ENCODE measurements around the gene SMTNL1.

SMTNL1 gene

GRCh38 chr11:57588046-57588710 is 50.8 kb downstream of the SMTNL1 start:
- no peak for DNase-seq (ENCODE audit: low read depth in 2 of 2)

- no peak for DNase-seq (ENCODE audit: low read depth in 2 of 2)
Measured at GRCh38 chr11:57596266-57596885, 59.0 kb downstream of the SMTNL1 start.

- DNase-seq (ENCODE audit: low read depth in 2 of 2), result no peak
Measured at GRCh38 chr11:57597461-57597915, 60.1 kb downstream of the SMTNL1 start, which contains the start of gene SERPING1. TSS of gene SERPING1 (plus strand) at chr11:57597685. CDS start at chr11:57598271, 586 bp downstream.

- DNase-seq (ENCODE audit: low read depth in 2 of 2), result no peak
Measured at GRCh38 chr11:57597916-57598830, 60.8 kb downstream of the SMTNL1 start.

- no peak for DNase-seq (ENCODE audit: low read depth in 2 of 2)
Measured at GRCh38 chr11:57598831-57599155, 61.4 kb downstream of the SMTNL1 start.

DNA sequence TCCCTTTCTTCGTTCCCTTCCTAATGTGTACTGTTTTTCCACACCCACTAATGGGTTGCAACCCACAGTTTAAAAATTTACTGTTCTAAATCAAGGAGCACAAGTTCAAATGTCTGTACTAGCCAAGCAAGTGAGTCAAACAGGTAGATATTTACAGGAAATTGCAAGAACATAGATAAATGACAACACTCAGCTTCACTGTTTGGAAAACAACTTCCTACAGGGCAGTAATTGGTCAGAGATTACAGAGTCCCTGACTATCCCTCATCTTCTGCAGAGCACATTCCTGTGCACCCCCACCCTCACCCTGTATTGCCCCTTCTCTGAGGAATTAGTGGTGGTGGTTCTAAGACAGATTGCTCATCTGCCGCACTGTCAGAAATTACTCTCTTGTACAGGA is 62.0 kb downstream of the SMTNL1 start:
- no peak for DNase-seq (ENCODE audit: low read depth in 2 of 2)

Data from stimulated activated CD8-positive, alpha-beta memory T cell treated with anti-CD3 and anti-CD28 coated beads, Interleukin-2, amount 100 ng/mL, for 48 hours (primary cell).